K562 (cell line): ENCODE data around the gene SUDS3. TPM values are rescaled to one million over a fixed set of nuclear protein-coding genes. Genes with fewer than 3 reads are reported as not detected.

Experiments
- ARID1B ChIP-seq: fragments of 450-650 bp; IDR thresholded peaks from 2 replicates; pipeline ENCODE4 v1.6.1; 2016; ENCODE audit warnings: antibody characterized with exemption, mild to moderate bottlenecking, inconsistent platforms
- CBX5 ChIP-seq: IDR thresholded peaks from 2 replicates; pipeline ENCODE4 v1.6.1; 2014; ENCODE audit warnings: low read depth, borderline replicate concordance
- FOSL1 ChIP-seq: fragments of 200-800 bp; sonication (Bioruptor generic); conservative IDR thresholded peaks from 2 replicates; pipeline ENCODE4 v1.6.1; 2016; ENCODE audit warnings: missing genetic modification characterization, missing compliant biosample characterization
- HCFC1 ChIP-seq: IDR thresholded peaks from 2 replicates; pipeline ENCODE4 v1.6.1; 2012; ENCODE audit warnings: low read depth, low read length, improper control_type of control experiment
- HMGXB4 ChIP-seq: sonication (generic); formaldehyde crosslinking; IDR thresholded peaks from 2 replicates; pipeline ENCODE4 v1.8.1; 2023; ENCODE audit warnings: mild to moderate bottlenecking, missing genetic modification reagents
- HSF4 ChIP-seq: fragments of 250-450 bp; sonication (Bioruptor Pico); IDR thresholded peaks from 2 replicates; pipeline ENCODE4 v2.1.2; 2022; ENCODE audit warnings: mild to moderate bottlenecking, moderate library complexity, borderline replicate concordance
- KDM4B ChIP-seq, 2 experiments: fragments of 450-650 bp in 1 of 2; sonication (generic) in 1 of 2; IDR thresholded peaks; 2 replicates each; pipeline ENCODE4 v1.6.1; 2016 to 2017; ENCODE audit warnings: borderline replicate concordance in 2 of 2, antibody characterized with exemption in 1 of 2, low read depth in 1 of 2, mild to moderate bottlenecking in 1 of 2
- MLX ChIP-seq, 2 experiments: fragments of 450-650 bp in 1 of 2; sonication (generic) in 1 of 2; formaldehyde crosslinking; conservative IDR thresholded peaks; 2 replicates each; pipeline versions ENCODE4 v1.4.0 to v1.8.1; 2020 to 2022; ENCODE audit warnings: mild to moderate bottlenecking in 1 of 2, missing genetic modification reagents in 1 of 2
- NELFE ChIP-seq: IDR thresholded peaks from 2 replicates; pipeline ENCODE4 v1.6.1; 2011; ENCODE audit warnings: mild to moderate bottlenecking; ENCODE audit not compliant: insufficient read depth, insufficient read length
- NFIC ChIP-seq: fragments of 450-650 bp; IDR thresholded peaks from 2 replicates; pipeline ENCODE4 v1.6.1; 2017; ENCODE audit warnings: mild to moderate bottlenecking, inconsistent platforms
- NR4A1 ChIP-seq, 2 experiments: fragments of 250-450 bp in 1 of 2; fragments of 450-650 bp in 1 of 2; sonication (Bioruptor Pico) in 1 of 2; IDR thresholded peaks; 2 replicates each; pipeline versions ENCODE4 v1.4.0 to v1.6.1; 2016 to 2020; ENCODE audit warnings: mild to moderate bottlenecking in 2 of 2, missing compliant biosample characterization in 1 of 2, missing genetic modification characterization in 1 of 2, moderate library complexity in 1 of 2
- PHB ChIP-seq: fragments of 250-450 bp; sonication (Bioruptor Pico); IDR thresholded peaks from 2 replicates; pipeline ENCODE4 v1.5.0; 2021
- POLR2AphosphoS2 ChIP-seq: IDR thresholded peaks from 2 replicates; pipeline ENCODE4 v1.6.1; 2012; ENCODE audit warnings: low read length, improper control_type of control experiment
- RBM25 ChIP-seq: fragments of 200-400 bp; formaldehyde crosslinking; IDR thresholded peaks from 2 replicates; pipeline ENCODE4 v1.6.1; 2018; ENCODE audit warnings: low read length, low read depth, moderate library complexity; ENCODE audit not compliant: severe bottlenecking
- SIN3A ChIP-seq, 2 experiments: fragments of 150-350 bp in 1 of 2; IDR thresholded peaks; 2 replicates each; pipeline ENCODE4 v1.6.1; 2011 to 2016; ENCODE audit warnings: borderline replicate concordance in 2 of 2, low read depth in 2 of 2, low read length in 2 of 2, mild to moderate bottlenecking in 2 of 2, moderate library complexity in 2 of 2; ENCODE audit not compliant: control insufficient read depth in 1 of 2
- SLC30A9 ChIP-seq: fragments of 250-450 bp; sonication (Bioruptor Pico); IDR thresholded peaks from 2 replicates; pipeline ENCODE4 v1.8.0; 2022; ENCODE audit warnings: mild to moderate bottlenecking, moderate library complexity
- SOX6 ChIP-seq: fragments of 450-650 bp; IDR thresholded peaks from 2 replicates; pipeline ENCODE4 v1.6.1; 2014; ENCODE audit warnings: mild to moderate bottlenecking
- U2AF2 ChIP-seq: fragments of 200-400 bp; formaldehyde crosslinking; optimal IDR thresholded peaks from 2 replicates; pipeline ENCODE3; 2017; ENCODE audit warnings: low read depth, mild to moderate bottlenecking, low read length
- ZBED1 ChIP-seq: IDR thresholded peaks from 2 replicates; pipeline ENCODE4 v1.6.1; 2014
- ZEB2 ChIP-seq: fragments of 450-650 bp; IDR thresholded peaks from 2 replicates; pipeline ENCODE4 v1.6.1; 2016
- ZNF197 ChIP-seq: fragments of 200-800 bp; sonication (Bioruptor generic); IDR thresholded peaks from 2 replicates; pipeline ENCODE4 v1.6.1; 2016; ENCODE audit warnings: low read depth, missing genetic modification characterization, missing compliant biosample characterization
- ZNF507 ChIP-seq: conservative IDR thresholded peaks from 2 replicates; pipeline ENCODE4 v1.6.1; 2017; ENCODE audit warnings: missing genetic modification characterization, missing compliant biosample characterization
- ZNF512 ChIP-seq: IDR thresholded peaks from 2 replicates; pipeline ENCODE4 v1.6.1; 2016; ENCODE audit warnings: missing genetic modification characterization, missing compliant biosample characterization
- ZNF655 ChIP-seq: fragments of 250-450 bp; sonication (Bioruptor Pico); IDR thresholded peaks from 2 replicates; pipeline ENCODE4 v1.5.0; 2021
- polyA plus RNA-seq, 8 experiments: library from polyadenylated mRNA; depleted of rRNA in 4 of 8; stranded (reverse) in 5 of 8; unstranded in 3 of 8; fragments of >200 nt; fragmentation: Nextera tagmentation in 2 of 8; fragmentation: Illumina TruSeq in 1 of 8; extraction: Ambion mirVana in 2 of 8; extraction: Trizol in 1 of 8; gene quantifications; 2 replicates each; pipeline versions ENCODE4 v1.2.1 to v1.2.3, GENCODE V29; 2011 to 2014; ENCODE audit warnings: inconsistent platforms in 1 of 8, missing spikeins in 1 of 8
- total RNA-seq, 7 experiments: library from RNA; depleted of rRNA in 6 of 7; stranded (reverse); fragments of >200 nt in 6 of 7; fragmentation: Illumina TruSeq in 2 of 7; extraction: Trizol in 2 of 7; gene quantifications; 2 replicates each; pipeline versions ENCODE4 v1.2.1 to v1.2.3, GENCODE V29; 2011 to 2021; ENCODE audit warnings: low replicate concordance in 1 of 7

Gene SUDS3
- total and polyA plus RNA-seq, 9 of the 15 experiments (the other 6 are each of a cell fraction or from before 2014, with no cell fraction given): 6.6 to 30.5 (median 23.3) TPM

- no peak for TF ChIP-seq CBX5
- no peak for TF ChIP-seq ZNF507 (tag)
- no peak for TF ChIP-seq ZNF655
- TF ChIP-seq ZBED1: no peak
- TF ChIP-seq HSF4 (CRISPR knock-in tag): no peak
- no peak for TF ChIP-seq HMGXB4
- TF ChIP-seq KDM4B (IDR thresholded peaks at IDR 0.05; ENCODE audit: borderline replicate concordance in 2 of 2, low read depth in 1 of 2): no peak; a peak in 1 of 4 replicates
- no peak; the same call in 1 of the 2 replicates for TF ChIP-seq ZEB2
- no peak for TF ChIP-seq NELFE
- TF ChIP-seq ZNF197 (CRISPR knock-in tag): no peak; the same call in 1 of the 2 replicates
- 0 out of 4 replicates have a peak, but pooled peaks of 1 of the 2 experiments have one; percentile 24 for TF ChIP-seq SIN3A (IDR thresholded peaks at IDR 0.05; ENCODE audit: borderline replicate concordance in 2 of 2, control insufficient read depth in 1 of 2, low read depth in 2 of 2, low read length in 2 of 2)
- TF ChIP-seq HCFC1: no peak
- no peak for TF ChIP-seq ZNF512 (tag)
- TF ChIP-seq SOX6: peak; percentile 67; the same call in 1 of the 2 replicates
- TF ChIP-seq ARID1B: peak; percentile 79
- TF ChIP-seq RBM25: peak; percentile 8
- TF ChIP-seq FOSL1: peak; percentile 77
- TF ChIP-seq PHB: no peak
- TF ChIP-seq MLX (CRISPR knock-in tag; conservative IDR thresholded peaks at IDR 0.05): no peak
- no peak for TF ChIP-seq NR4A1 (CRISPR knock-in tag; IDR thresholded peaks at IDR 0.05)
- no peak for TF ChIP-seq NR4A1 (tag; IDR thresholded peaks at IDR 0.05)
- TF ChIP-seq POLR2AphosphoS2: no peak
- TF ChIP-seq SLC30A9 (CRISPR knock-in tag): no peak
- peak; percentile 100 for TF ChIP-seq NFIC
- TF ChIP-seq U2AF2: no peak
Measured at GRCh38 chr12:118357257-118358007, 18.9 kb upstream of the SUDS3 start (continued).
